SH-SY5Y (cell line): Measurements from ENCODE around the gene PID1.

ENCODE experiments used
- GATA2 ChIP-seq: IDR thresholded peaks from 2 replicates; pipeline ENCODE4 v1.6.1; 2011; ENCODE audit warnings: mild to moderate bottlenecking, low read depth, low read length
- GATA3 ChIP-seq: IDR thresholded peaks from 2 replicates; pipeline ENCODE4 v1.6.1; 2011; ENCODE audit warnings: low read depth, mild to moderate bottlenecking, low read length, moderate library complexity

DNA sequence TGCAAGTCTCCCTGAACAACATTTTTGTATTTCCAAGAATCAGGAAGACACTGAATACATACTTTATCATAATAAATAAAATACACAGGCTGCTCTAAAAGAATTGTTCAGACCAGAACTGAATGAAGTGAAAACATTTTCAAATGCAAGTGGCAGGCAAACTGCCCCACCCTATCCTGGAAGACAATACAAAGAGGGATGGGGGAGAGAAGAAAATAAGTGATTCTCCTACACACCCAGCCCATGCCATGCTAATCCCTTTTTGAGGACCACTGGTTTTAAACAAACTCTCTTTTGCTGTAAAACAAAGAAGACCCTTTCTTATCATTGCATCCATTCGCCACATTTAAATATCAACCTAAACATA, 95.6 kb downstream of the PID1 start:
- TF ChIP-seq GATA2: no peak
- TF ChIP-seq GATA3: no peak
